ENCODE measurements around the gene TMEM198.

TMEM198 gene

GRCh38 chr2:219559156-219559915, 15.5 kb downstream of the TMEM198 start:
- no peak for TF ChIP-seq ZC3H10 (CRISPR knock-in tag; IDR thresholded peaks at IDR 0.05)
- TF ChIP-seq ARNTL (CRISPR knock-in tag; IDR thresholded peaks at IDR 0.05; ENCODE audit: borderline replicate concordance, low read depth): no peak
- TF ChIP-seq TCF4 (CRISPR knock-in tag; IDR thresholded peaks at IDR 0.05; ENCODE audit: borderline replicate concordance): no peak
- TF ChIP-seq PATZ1 (CRISPR knock-in tag; IDR thresholded peaks at IDR 0.05; ENCODE audit: borderline replicate concordance): no peak
- TF ChIP-seq ESRRG (CRISPR knock-in tag; IDR thresholded peaks at IDR 0.05): no peak
- TF ChIP-seq ZFP3 (CRISPR knock-in tag; IDR thresholded peaks at IDR 0.05): no peak
- TF ChIP-seq BACH2 (CRISPR knock-in tag; IDR thresholded peaks at IDR 0.05; ENCODE audit: borderline replicate concordance): no peak
- no peak for TF ChIP-seq TSHZ2 (CRISPR knock-in tag; IDR thresholded peaks at IDR 0.05)
- TF ChIP-seq ZFP30 (CRISPR knock-in tag; IDR thresholded peaks at IDR 0.05): no peak
- TF ChIP-seq ISL1 (CRISPR knock-in tag; IDR thresholded peaks at IDR 0.05): no peak
- no peak for TF ChIP-seq ZNF565 (CRISPR knock-in tag; conservative IDR thresholded peaks at IDR 0.05; ENCODE audit: low read depth)
- ATAC-seq: no peak

GRCh38 chr2:219560037-219560892, 16.4 kb downstream of the TMEM198 start:
- no peak for TF ChIP-seq ZFP30 (CRISPR knock-in tag; IDR thresholded peaks at IDR 0.05)
- no peak for TF ChIP-seq ZFP3 (CRISPR knock-in tag; IDR thresholded peaks at IDR 0.05)
- TF ChIP-seq ISL1 (CRISPR knock-in tag; IDR thresholded peaks at IDR 0.05): no peak
- TF ChIP-seq PATZ1 (CRISPR knock-in tag; IDR thresholded peaks at IDR 0.05; ENCODE audit: borderline replicate concordance): no peak
- TF ChIP-seq SNAI2 (CRISPR knock-in tag; IDR thresholded peaks at IDR 0.05): no peak
- no peak for TF ChIP-seq TCF4 (CRISPR knock-in tag; IDR thresholded peaks at IDR 0.05; ENCODE audit: borderline replicate concordance)
- no peak for TF ChIP-seq ZNF565 (CRISPR knock-in tag; conservative IDR thresholded peaks at IDR 0.05; ENCODE audit: low read depth)
- no peak for TF ChIP-seq POU6F1 (CRISPR knock-in tag; IDR thresholded peaks at IDR 0.05; ENCODE audit: borderline replicate concordance, low read depth)
- no peak for TF ChIP-seq OSR1 (CRISPR knock-in tag; IDR thresholded peaks at IDR 0.05)
- TF ChIP-seq TOX (CRISPR knock-in tag; IDR thresholded peaks at IDR 0.05; ENCODE audit: borderline replicate concordance): no peak
- TF ChIP-seq CSDC2 (CRISPR knock-in tag; IDR thresholded peaks at IDR 0.05): no peak
- no peak for TF ChIP-seq ZNF8 (CRISPR knock-in tag; IDR thresholded peaks at IDR 0.05)
- peak; percentile 60 for ATAC-seq

- peak; percentile 6; the same call in 2 of the 3 replicates for ATAC-seq
- no peak for TF ChIP-seq ESRRG (CRISPR knock-in tag; IDR thresholded peaks at IDR 0.05)
- no peak for TF ChIP-seq PATZ1 (CRISPR knock-in tag; IDR thresholded peaks at IDR 0.05; ENCODE audit: borderline replicate concordance)
- no peak for TF ChIP-seq CSRNP3 (CRISPR knock-in tag; IDR thresholded peaks at IDR 0.05)
- TF ChIP-seq TSHZ2 (CRISPR knock-in tag; IDR thresholded peaks at IDR 0.05): no peak
- TF ChIP-seq ZNF70 (CRISPR knock-in tag; IDR thresholded peaks at IDR 0.05): no peak
- no peak for TF ChIP-seq SNAI2 (CRISPR knock-in tag; IDR thresholded peaks at IDR 0.05)
Observed at GRCh38 chr2:219560893-219561178, 17.0 kb downstream of the TMEM198 start.
